Adrenal gland (tissue), 12 donors: ENCODE results near the gene RAB33B. TPM values are rescaled to one million over a fixed set of nuclear protein-coding genes. Genes with fewer than 3 reads are reported as not detected.
"Not testable (repeated sequence)": the region's sequence is repeated elsewhere in the genome, so short reads cannot be mapped to it uniquely, and the experiment has no call there.

Experiments
- DNase-seq, 7 donors: peaks; one replicate each; pipeline ENCODE4 v3.0.0-alpha.2; 2019 to 2020
- H3K27ac ChIP-seq, 5 donors: fragments of 200-600 bp; sonication (generic) in 4 of 5; 1 replicate in 3 of 5; 2 replicates in 2 of 5; pipeline versions ENCODE4 v1.5.1 to v1.8.0; 2016 to 2020; ENCODE audit warnings: mild to moderate bottlenecking in 1 of 5
- H3K27me3 ChIP-seq: fragments of 200-600 bp; 2 replicates; pipeline ENCODE4 v1.8.0; 2021
- H3K36me3 ChIP-seq, 2 donors: fragments of 200-600 bp; replicated peaks in 1 of 2; 1 replicate in 1 of 2; 2 replicates in 1 of 2; pipeline versions ENCODE4 v1.5.1 to v1.8.0; 2018 to 2022
- H3K4me1 ChIP-seq, 2 donors: fragments of 200-600 bp; replicated peaks in 1 of 2; 1 replicate in 1 of 2; 2 replicates in 1 of 2; pipeline versions ENCODE4 v1.5.1 to v1.8.0; 2018 to 2021
- H3K4me3 ChIP-seq, 4 donors: fragments of 200-600 bp; sonication (generic) in 3 of 4; one replicate each; pipeline ENCODE4 v1.5.1; 2016 to 2018
- H3K9me3 ChIP-seq, 3 donors: fragments of 200-600 bp; sonication (generic) in 1 of 3; replicated peaks in 1 of 3; 1 replicate in 2 of 3; 2 replicates in 1 of 3; pipeline versions ENCODE4 v1.5.1 to v1.8.0; 2016 to 2021
- CTCF ChIP-seq, 6 experiments: fragments of 450-650 bp in 4 of 6; fragments of 200-600 bp in 2 of 6; sonication (generic) in 1 of 6; IDR thresholded peaks; 1 replicate in 5 of 6; 2 replicates in 1 of 6; pipeline versions ENCODE4 v1.5.1 to v1.8.0; 2016 to 2021; ENCODE audit warnings: antibody characterized with exemption in 6 of 6, mild to moderate bottlenecking in 2 of 6, moderate library complexity in 1 of 6
- POLR2A ChIP-seq, 2 donors: fragments of 450-650 bp; IDR thresholded peaks; one replicate each; pipeline ENCODE4 v1.6.1; 2017; ENCODE audit warnings: antibody characterized with exemption in 2 of 2, mild to moderate bottlenecking in 2 of 2, moderate library complexity in 1 of 2
- WGBS, 4 donors: extraction: QIAGEN DNeasy Blood & Tissue Kit in 2 of 4; methylation state at CpG; one replicate each; pipeline versions ENCODE4 v1.1.5 to v1.1.7; 2013 to 2017; 5-methylcytosine and 5-hydroxymethylcytosine counted together
- intact Hi-C, 2 donors: fragments of 100-400 bp; cut with DNase I; formaldehyde crosslinking; loops; one replicate each; pipeline versions ENCODE4 v1.14.1 to v1.15.0; 2022 to 2023
- polyA plus RNA-seq, 3 donors: library from polyadenylated mRNA; stranded (reverse); fragments of 200-250 nt in 2 of 3; fragments of 350-450 nt in 1 of 3; fragmentation: Illumina TruSeq in 1 of 3; extraction: RNeasy Lipid Tissue Mini Kit (QIAGEN cat#74804) in 1 of 3; gene quantifications; one replicate each; pipeline ENCODE4 v1.2.3, GENCODE V29; 2013 to 2014
- total RNA-seq, 9 donors: library from RNA; depleted of rRNA in 4 of 9; stranded (reverse); fragments of >200 nt in 4 of 9; fragments of 120-200 nt in 1 of 9; fragmentation: NEBNext Ultra II Directional in 1 of 9; extraction: Animal tissue kit (Norgen Biotek cat#: 25700) in 1 of 9; gene quantifications; one replicate each; pipeline versions ENCODE4 v1.1.0 to v1.2.4, GENCODE V29; 2013 to 2023
- donor health status: healthy with polysubstance abuse.
- donor health status: Bipolar disorder and iron deficiency.
- donor health status: DM: yes; HTN: yes; CAD: no.
- donor health status: DM: no; HTN: no; CAD: no.
- donor health status: DM: no; HTN: no; CAD: no.
- donor health status: DM: yes; HTN: yes; CAD: no.

The RAB33B gene
- total and polyA plus RNA-seq, 12 donors: 2.0 to 9.4 (median 6.3) TPM

- TF ChIP-seq CTCF (IDR thresholded peaks at IDR 0.05): no peak
- no peak for TF ChIP-seq POLR2A (IDR thresholded peaks at IDR 0.05)
- no peak for DNase-seq
- Histone ChIP-seq H3K36me3 (no peaks in the 10 kb centered on the region), H3K4me3 (no peak overlapping the region), H3K27me3 (no peaks in the 10 kb centered on the region), H3K9me3 (no peaks in the 10 kb centered on the region), H3K4me1 (peaks cover 5 to 24% of the 10 kb centered on the region in 2 donors), H3K27ac (no peak overlapping the region)
- intact Hi-C loops: no loop called here
- 92 to 99% (median 97%) methylated on average over 3 of the region's 3 CpGs for WGBS, 4 donors
Observed at GRCh38 chr4:139460565-139460964, 6.6 kb downstream of the RAB33B start.

DNA sequence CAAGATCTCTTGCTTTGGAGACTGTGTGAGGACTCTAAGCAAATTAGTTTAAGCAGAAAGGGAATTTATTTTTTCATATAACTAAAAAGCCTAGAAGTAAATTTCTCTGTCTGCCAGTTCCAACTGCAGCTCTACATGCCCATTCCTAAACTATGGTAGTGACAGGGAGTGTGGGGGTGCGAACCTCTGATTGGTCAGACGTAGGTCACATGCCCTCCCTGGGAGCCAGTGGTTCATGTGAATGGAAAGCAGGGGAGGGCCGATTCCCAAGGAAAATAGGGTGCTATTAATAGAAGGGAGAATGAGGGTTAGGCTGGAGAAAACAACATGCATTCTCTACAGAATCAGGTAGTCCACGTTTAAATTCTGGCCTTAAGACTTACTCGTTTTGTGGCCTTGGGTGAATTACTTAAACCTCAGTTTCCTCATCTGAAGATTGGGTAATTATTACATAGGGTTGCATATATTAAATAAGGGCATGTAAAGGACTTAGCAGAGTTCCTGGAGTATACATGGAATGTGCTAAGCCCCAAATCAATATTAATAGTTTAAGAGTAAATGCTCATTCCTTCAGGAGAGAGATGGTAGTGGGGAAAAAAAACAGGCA is 7.2 kb downstream of the RAB33B start:
- H3K4me3 ChIP-seq: no peak overlapping the region
- no peaks in the 10 kb centered on the region for H3K27me3 ChIP-seq
- peaks cover 0 to 22% of the 10 kb centered on the region in 2 donors for H3K4me1 ChIP-seq
- no peak for TF ChIP-seq POLR2A (IDR thresholded peaks at IDR 0.05)
- TF ChIP-seq CTCF (IDR thresholded peaks at IDR 0.05): no peak
- intact Hi-C loops: no loop called here
- no peak overlapping the region for H3K27ac ChIP-seq
- WGBS, 4 donors: 71 to 86% (median 76%) methylated on average over 5 of the region's 5 CpGs
- no peak for DNase-seq
- H3K36me3 ChIP-seq: no peaks in the 10 kb centered on the region
- H3K9me3 ChIP-seq: no peaks in the 10 kb centered on the region

DNA sequence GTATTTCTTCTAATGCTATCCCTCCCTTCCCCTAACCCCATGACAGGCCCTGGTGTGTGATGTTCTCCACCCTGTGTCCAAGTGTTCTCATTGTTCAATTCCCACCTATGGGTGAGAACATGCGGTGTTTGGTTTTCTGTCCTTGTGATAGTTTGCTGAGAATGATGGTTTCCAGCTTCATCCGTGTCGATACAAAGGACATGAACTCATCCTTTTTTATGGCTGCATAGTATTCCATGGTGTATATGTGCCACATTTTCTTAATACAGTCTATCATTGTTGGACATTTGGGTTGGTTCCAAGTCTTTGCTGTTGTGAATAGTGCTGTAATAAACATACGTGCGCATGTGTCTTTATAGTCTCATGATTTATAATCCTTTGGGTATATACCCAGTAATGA is 10.6 kb downstream of the RAB33B start:
- H3K27me3 ChIP-seq, DNase-seq, H3K9me3 ChIP-seq, H3K36me3 ChIP-seq, H3K4me3 ChIP-seq, H3K27ac ChIP-seq, H3K4me1 ChIP-seq, intact Hi-C loops: not testable (repeated sequence)
- WGBS, 4 donors: 96 to 99% (median 97%) methylated on average over 5 of the region's 5 CpGs

- intact Hi-C loops: no loop called here
- Histone ChIP-seq H3K4me3 (no peak overlapping the region), H3K36me3 (no peaks in the 10 kb centered on the region), H3K27ac (no peak overlapping the region), H3K4me1 (peaks cover 0 to 8% of the 10 kb centered on the region in 2 donors), H3K9me3 (peaks cover 0 to 7% (median 0%) of the 10 kb centered on the region in 3 donors), H3K27me3 (no peaks in the 10 kb centered on the region)
- DNase-seq: no peak
- WGBS, 4 donors: 53 to 74% (median 60%) methylated on average over 4 of the region's 4 CpGs
- TF ChIP-seq POLR2A (IDR thresholded peaks at IDR 0.05) (no peak), CTCF (IDR thresholded peaks at IDR 0.05) (no peak)
Observed at GRCh38 chr4:139465922-139466321, 12.0 kb downstream of the RAB33B start.

GRCh38 chr4:139468756-139469155 is 14.8 kb downstream of the RAB33B start:
- H3K36me3 ChIP-seq, H3K27ac ChIP-seq, H3K4me1 ChIP-seq, DNase-seq, intact Hi-C loops, H3K27me3 ChIP-seq, H3K4me3 ChIP-seq: not testable (repeated sequence)
- peaks cover 0 to 12% (median 0%) of the 10 kb centered on the region in 3 donors for H3K9me3 ChIP-seq
